Measurements from ENCODE around the gene INAFM2. TPM values are rescaled to one million over a fixed set of nuclear protein-coding genes. Genes with fewer than 3 reads are reported as not detected.
A peak's percentile ranks its signal among the peaks of the same experiment; 100 is the strongest.

Gene INAFM2
- total and polyA plus RNA-seq, 9 donors: 7.4 to 50.6 (median 30.6) TPM

GRCh38 chr15:40289140-40289775 is 34.2 kb upstream of the INAFM2 start:
- Histone ChIP-seq H3K36me3 (no peaks in the 10 kb centered on the region), H3K27ac (no peak overlapping the region), H3K9me3 (no peaks in the 10 kb centered on the region), H3K4me3 (no peak overlapping the region), H3K27me3 (no peaks in the 10 kb centered on the region), H3K4me1 (ENCODE audit: insufficient read depth) (peaks cover 3% of the 10 kb centered on the region)
- TF ChIP-seq EP300 (IDR thresholded peaks at IDR 0.05) (no peak), POLR2A (IDR thresholded peaks at IDR 0.05) (no peak), CTCF (IDR thresholded peaks at IDR 0.05) (no peak)
- WGBS, 3 donors: 71 to 91% (median 78%) methylated on average over 6 of the region's 6 CpGs
- DNase-seq: no peak
- intact Hi-C loops (cut with DNase I): loop anchor here in 1 of 4 donors (10.0 kb wide), 1 partner anchor 76 kb away; no protein-coding TSS in a partner anchor

GRCh38 chr15:40290545-40290917 is 33.0 kb upstream of the INAFM2 start:
- Histone ChIP-seq H3K4me1 (ENCODE audit: insufficient read depth) (peaks cover 3% of the 10 kb centered on the region), H3K27ac (no peak overlapping the region), H3K9me3 (no peaks in the 10 kb centered on the region), H3K27me3 (no peaks in the 10 kb centered on the region), H3K4me3 (no peak overlapping the region), H3K36me3 (no peaks in the 10 kb centered on the region)
- no peak for DNase-seq
- no peak for TF ChIP-seq CTCF (IDR thresholded peaks at IDR 0.05)
- no peak for TF ChIP-seq EP300 (IDR thresholded peaks at IDR 0.05)
- no peak for TF ChIP-seq POLR2A (IDR thresholded peaks at IDR 0.05)
- intact Hi-C loops (cut with DNase I): no loop called here
- 12 to 24% (median 16%) methylated on average over 9 to 12 of the region's 12 CpGs for WGBS, 3 donors

- WGBS, 3 donors: 4 to 12% (median 7%) methylated on average over 63 to 68 of the region's 68 CpGs
- H3K4me1 ChIP-seq (ENCODE audit: insufficient read depth): peaks cover 3% of the 10 kb centered on the region
- H3K36me3 ChIP-seq: no peaks in the 10 kb centered on the region
- DNase-seq: peak in 3 of 5 donors; percentile 45 to 71 (median 62)
- intact Hi-C loops (cut with DNase I): no loop called here
- no peak overlapping the region for H3K27ac ChIP-seq
- TF ChIP-seq CTCF (IDR thresholded peaks at IDR 0.05): no peak
- H3K27me3 ChIP-seq: no peaks in the 10 kb centered on the region
- H3K4me3 ChIP-seq: peak overlapping the region; percentile 13
- H3K9me3 ChIP-seq: no peaks in the 10 kb centered on the region
Observed at GRCh38 chr15:40290918-40291574, 32.4 kb upstream of the INAFM2 start.

- TF ChIP-seq POLR2A (IDR thresholded peaks at IDR 0.05): no peak
- no peaks in the 10 kb centered on the region for H3K27me3 ChIP-seq
- H3K36me3 ChIP-seq: no peaks in the 10 kb centered on the region
- H3K9me3 ChIP-seq: no peaks in the 10 kb centered on the region
- intact Hi-C loops (cut with DNase I): no loop called here
- 86 to 87% (median 86%) methylated on average over 3 of the region's 3 CpGs for WGBS, 3 donors
- DNase-seq: no peak
- no peak overlapping the region for H3K4me3 ChIP-seq
- H3K27ac ChIP-seq: no peak overlapping the region
- H3K4me1 ChIP-seq (ENCODE audit: insufficient read depth): peaks cover 3% of the 10 kb centered on the region
Observed at GRCh38 chr15:40292246-40292645, 31.2 kb upstream of the INAFM2 start.

- intact Hi-C loops (cut with DNase I): no loop called here
Observed at GRCh38 chr15:40293006-40293405, 30.5 kb upstream of the INAFM2 start.

More at GRCh38 chr15:40293006-40293405, 30.5 kb upstream of the INAFM2 start:
- no peaks in the 10 kb centered on the region for H3K27me3 ChIP-seq
- H3K4me3 ChIP-seq: no peak overlapping the region
- DNase-seq: no peak
- TF ChIP-seq POLR2A (IDR thresholded peaks at IDR 0.05): no peak
- no peak for TF ChIP-seq CTCF (IDR thresholded peaks at IDR 0.05)
- no peak for TF ChIP-seq EP300 (IDR thresholded peaks at IDR 0.05)
- H3K36me3 ChIP-seq: no peaks in the 10 kb centered on the region
- H3K27ac ChIP-seq: no peak overlapping the region
- no peaks in the 10 kb centered on the region for H3K9me3 ChIP-seq
- peaks cover 3% of the 10 kb centered on the region for H3K4me1 ChIP-seq (ENCODE audit: insufficient read depth)

All from ovary (tissue), 9 donors.